ENCODE measurements around the gene SERINC5.

Gene SERINC5

DNA sequence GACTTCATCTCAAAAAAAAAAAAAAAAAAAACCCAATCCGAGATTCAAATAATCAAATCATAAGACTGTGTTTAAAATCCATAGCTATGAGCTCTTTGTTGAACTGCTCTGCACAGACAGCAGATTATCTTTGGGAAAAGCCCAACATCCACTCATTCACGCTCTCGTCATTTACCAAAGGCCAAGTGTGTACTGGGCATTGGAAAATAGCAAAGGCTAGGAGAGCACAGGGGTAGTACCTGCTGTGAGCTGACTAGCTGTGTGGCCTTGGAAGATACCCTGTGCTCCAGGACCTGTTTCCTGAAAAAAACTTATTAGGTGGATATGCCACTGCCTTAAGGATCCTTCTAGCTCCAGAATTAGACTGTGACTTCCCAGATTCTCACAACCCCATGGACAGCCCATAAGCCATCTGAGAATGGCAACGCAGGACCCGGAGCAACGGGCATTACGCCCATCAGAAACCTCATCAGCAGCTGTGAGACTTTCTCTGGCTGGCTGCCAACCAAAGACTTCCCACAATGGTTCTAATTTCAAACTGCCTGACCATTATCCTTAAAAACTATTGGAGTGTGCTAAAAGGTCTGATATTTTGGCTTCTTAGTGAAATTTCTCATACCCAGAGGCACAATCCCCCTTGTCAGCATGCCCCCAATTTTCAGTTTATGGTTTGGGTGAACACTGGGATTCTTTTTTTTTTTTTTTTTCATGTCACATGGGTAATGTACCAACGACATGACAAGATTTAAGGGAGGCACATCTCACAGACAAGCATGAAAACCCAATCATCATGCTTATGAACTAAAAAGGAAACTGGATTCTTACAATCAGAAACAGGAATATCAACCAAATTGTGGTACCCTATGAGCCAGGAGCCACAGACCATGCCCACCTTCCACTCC is 16.8 kb downstream of the SERINC5 start:
- H3K9me3 ChIP-seq (ENCODE audit: control insufficient read depth in 1 of 2, low read length in 2 of 2) = peaks cover 0 to 2% of the 10 kb centered on the region in 2 donors
- no peak overlapping the region for H3K4me3 ChIP-seq (ENCODE audit: low read depth in 1 of 2, low read length in 2 of 2)
- peaks cover 0 to 20% of the 10 kb centered on the region in 2 donors for H3K4me1 ChIP-seq (ENCODE audit: control insufficient read depth in 1 of 2, insufficient read depth in 2 of 2, low read length in 2 of 2)
- H3K27me3 ChIP-seq (ENCODE audit: low read depth, low read length) = no peaks in the 10 kb centered on the region
- no peak overlapping the region for H3K27ac ChIP-seq (ENCODE audit: low read length)
- no peaks in the 10 kb centered on the region for H3K36me3 ChIP-seq (ENCODE audit: control insufficient read depth in 1 of 2, insufficient read depth in 2 of 2, low read length in 2 of 2)

DNA sequence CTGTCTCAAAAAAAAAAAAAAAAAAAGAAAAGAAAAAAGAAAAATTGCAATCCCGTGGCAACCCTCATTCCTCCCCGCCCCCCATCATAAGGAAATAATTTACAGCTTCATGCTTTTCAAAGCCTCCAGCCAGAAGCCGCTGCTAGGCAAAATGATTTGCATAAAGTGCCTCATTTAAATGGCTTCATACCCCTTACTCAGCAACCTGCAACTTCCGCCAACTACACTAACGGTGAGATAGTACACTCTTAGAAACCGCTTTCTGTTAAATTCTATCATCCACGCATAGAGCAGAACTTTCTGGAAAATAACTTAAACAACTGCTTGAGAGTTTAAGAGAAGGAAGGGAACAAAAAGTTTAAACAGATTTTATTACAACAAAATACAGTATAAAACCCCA is 17.8 kb downstream of the SERINC5 start:
- Histone ChIP-seq H3K36me3 (ENCODE audit: control insufficient read depth in 1 of 2, insufficient read depth in 2 of 2, low read length in 2 of 2) (no peaks in the 10 kb centered on the region), H3K27ac (ENCODE audit: low read length) (no peak overlapping the region), H3K27me3 (ENCODE audit: low read depth, low read length) (no peaks in the 10 kb centered on the region), H3K9me3 (ENCODE audit: control insufficient read depth in 1 of 2, low read length in 2 of 2) (no peaks in the 10 kb centered on the region), H3K4me1 (ENCODE audit: control insufficient read depth in 1 of 2, insufficient read depth in 2 of 2, low read length in 2 of 2) (peaks cover 0 to 20% of the 10 kb centered on the region in 2 donors), H3K4me3 (ENCODE audit: low read depth in 1 of 2, low read length in 2 of 2) (no peak overlapping the region)

DNA sequence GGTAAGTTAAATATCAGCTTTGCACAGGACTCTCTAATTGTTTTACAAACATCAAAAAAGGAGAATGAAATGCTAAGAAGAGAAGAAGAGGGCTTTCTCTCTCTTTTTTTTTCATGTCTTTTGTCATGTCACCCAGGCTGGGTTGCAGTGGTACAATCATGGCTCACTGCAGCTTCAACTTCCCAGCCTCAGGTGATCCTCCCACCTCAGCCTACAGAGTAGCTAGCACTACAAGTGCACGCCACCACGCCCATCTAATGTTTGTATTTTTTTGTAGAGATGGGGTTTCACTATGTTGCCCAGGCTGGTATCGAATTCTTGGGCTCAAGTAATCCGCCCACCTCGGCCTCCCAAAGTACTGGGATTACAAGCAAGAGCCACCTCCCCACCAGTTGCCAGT is 18.6 kb downstream of the SERINC5 start:
- Histone ChIP-seq H3K4me3 (ENCODE audit: low read depth in 1 of 2, low read length in 2 of 2) (no peak overlapping the region), H3K4me1 (ENCODE audit: control insufficient read depth in 1 of 2, insufficient read depth in 2 of 2, low read length in 2 of 2) (peaks cover 0 to 20% of the 10 kb centered on the region in 2 donors), H3K9me3 (ENCODE audit: control insufficient read depth in 1 of 2, low read length in 2 of 2) (no peaks in the 10 kb centered on the region), H3K27ac (ENCODE audit: low read length) (no peak overlapping the region), H3K27me3 (ENCODE audit: low read depth, low read length) (no peaks in the 10 kb centered on the region), H3K36me3 (ENCODE audit: control insufficient read depth in 1 of 2, insufficient read depth in 2 of 2, low read length in 2 of 2) (no peaks in the 10 kb centered on the region)

DNA sequence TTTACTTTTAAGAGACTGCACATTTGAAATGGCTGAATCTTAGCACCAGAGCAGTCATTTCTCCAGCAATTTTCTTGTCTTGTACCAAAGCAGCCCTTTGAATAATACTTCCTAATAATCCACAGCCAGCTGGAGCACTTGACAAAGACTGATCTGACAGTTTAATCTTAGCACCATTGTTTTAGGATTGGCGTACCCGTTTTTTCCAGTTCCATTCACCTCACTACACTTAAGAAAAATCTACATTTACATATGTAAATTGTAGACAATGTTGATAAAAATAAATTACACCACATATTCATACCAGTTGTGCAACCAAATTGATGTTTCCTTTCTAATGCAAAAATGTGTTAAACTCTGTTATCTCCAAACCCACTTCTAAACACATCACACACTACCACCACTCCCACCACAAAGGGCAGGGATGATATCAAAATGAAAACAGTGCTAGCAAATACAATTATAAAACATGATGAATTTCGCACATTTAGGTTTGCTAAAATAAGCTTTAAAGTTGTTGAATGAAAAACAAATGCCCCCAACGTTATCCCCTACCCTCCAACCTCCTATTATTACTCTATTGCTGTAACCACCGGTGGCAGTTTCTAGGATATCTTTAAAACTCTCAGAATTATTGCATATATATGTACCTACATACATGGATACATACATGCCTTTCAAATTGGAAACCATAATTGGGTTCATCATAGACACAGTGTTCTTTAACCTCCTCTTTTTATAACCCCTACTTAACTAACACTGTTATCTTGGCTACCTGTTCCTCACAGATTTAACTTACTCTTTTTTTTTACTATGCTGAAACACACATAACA is 21.5 kb downstream of the SERINC5 start:
- H3K9me3 ChIP-seq (ENCODE audit: control insufficient read depth in 1 of 2, low read length in 2 of 2) = no peaks in the 10 kb centered on the region

DNA sequence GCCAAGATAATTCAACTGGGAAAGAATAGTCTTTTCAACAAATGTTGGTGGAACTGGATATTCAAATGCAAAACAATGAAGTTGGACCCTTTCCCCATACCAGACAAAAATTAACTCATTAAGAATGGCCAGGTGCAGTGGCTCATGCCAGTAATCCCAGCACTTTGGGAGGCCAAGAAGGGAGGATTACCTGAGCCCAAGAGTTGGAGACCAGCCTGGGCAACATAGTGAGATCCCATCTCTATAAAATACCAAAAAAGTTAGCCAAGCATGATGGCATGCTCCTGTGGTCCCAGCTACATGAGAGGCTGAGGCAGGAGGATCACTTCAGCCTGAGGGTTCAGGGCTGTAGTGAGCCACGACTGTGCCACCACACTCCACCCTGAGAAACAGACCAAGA is 24.2 kb downstream of the SERINC5 start:
- H3K4me3 ChIP-seq (ENCODE audit: low read depth in 1 of 2, low read length in 2 of 2) = no peak overlapping the region
- no peaks in the 10 kb centered on the region for H3K27me3 ChIP-seq (ENCODE audit: low read depth, low read length)
- no peaks in the 10 kb centered on the region for H3K9me3 ChIP-seq (ENCODE audit: control insufficient read depth in 1 of 2, low read length in 2 of 2)
- no peak overlapping the region for H3K27ac ChIP-seq (ENCODE audit: low read length)
- H3K36me3 ChIP-seq (ENCODE audit: control insufficient read depth in 1 of 2, insufficient read depth in 2 of 2, low read length in 2 of 2) = no peaks in the 10 kb centered on the region
- H3K4me1 ChIP-seq (ENCODE audit: control insufficient read depth in 1 of 2, insufficient read depth in 2 of 2, low read length in 2 of 2) = peaks cover 0 to 12% of the 10 kb centered on the region in 2 donors

More for the DNA sequence above, 21.5 kb downstream of the SERINC5 start:
- Histone ChIP-seq H3K4me3 (ENCODE audit: low read depth in 1 of 2, low read length in 2 of 2) (no peak overlapping the region), H3K4me1 (ENCODE audit: control insufficient read depth in 1 of 2, insufficient read depth in 2 of 2, low read length in 2 of 2) (peaks cover 0 to 23% of the 10 kb centered on the region in 2 donors), H3K27me3 (ENCODE audit: low read depth, low read length) (no peaks in the 10 kb centered on the region), H3K27ac (ENCODE audit: low read length) (no peak overlapping the region), H3K36me3 (ENCODE audit: control insufficient read depth in 1 of 2, insufficient read depth in 2 of 2, low read length in 2 of 2) (no peaks in the 10 kb centered on the region)

DNA sequence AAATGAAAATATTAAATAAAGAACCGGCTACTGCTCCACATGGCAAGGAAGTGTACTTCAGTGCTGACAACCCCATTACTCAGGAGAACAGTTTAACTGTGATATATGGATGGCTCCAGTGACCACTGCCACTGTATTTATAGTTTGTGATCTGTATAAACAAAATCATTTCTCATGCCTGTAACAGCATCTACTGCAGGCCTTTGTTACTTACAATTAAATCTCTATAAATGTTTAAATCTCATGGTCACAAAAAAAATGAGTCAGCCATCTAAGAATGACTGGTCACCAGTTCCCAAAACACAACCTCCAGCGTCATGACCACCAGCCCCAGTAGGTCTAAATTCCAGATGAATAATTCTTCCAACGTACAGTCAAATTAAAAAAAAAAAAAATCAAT is 24.6 kb downstream of the SERINC5 start:
- H3K4me1 ChIP-seq (ENCODE audit: control insufficient read depth in 1 of 2, insufficient read depth in 2 of 2, low read length in 2 of 2) = peaks cover 0 to 12% of the 10 kb centered on the region in 2 donors

DNA sequence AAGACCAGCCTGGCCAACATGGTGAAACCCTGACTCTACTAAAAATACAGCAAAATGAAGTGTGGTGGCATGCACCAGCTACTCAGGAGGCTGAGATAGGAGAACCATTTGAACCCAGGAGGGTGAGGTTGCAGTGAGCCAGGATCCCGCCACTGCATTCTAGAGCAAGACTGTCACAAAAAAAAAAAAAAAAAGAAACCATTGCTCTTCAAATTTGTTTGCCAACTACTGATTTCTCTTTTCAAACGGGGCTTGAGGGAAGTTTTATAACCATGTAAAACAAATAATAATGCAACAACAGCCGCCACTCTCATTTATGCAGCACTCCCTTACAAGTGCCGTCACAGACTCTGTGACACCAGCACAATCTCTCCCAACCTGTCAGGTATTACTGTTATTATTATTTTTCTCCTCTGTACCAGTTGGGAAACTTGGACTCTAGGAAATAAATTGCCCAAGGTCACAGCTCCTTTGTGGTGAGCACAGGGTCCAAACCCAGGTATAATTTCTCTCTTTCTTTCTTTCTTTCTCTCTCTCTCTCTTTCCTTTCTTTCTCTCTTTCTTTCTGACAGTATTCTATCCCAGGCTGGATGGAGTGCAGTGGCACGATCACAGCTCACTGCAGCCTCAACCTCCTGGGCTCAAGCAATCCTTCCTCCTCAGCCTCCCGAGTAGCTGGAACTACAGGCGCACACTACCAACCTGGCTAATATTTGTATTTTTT is 25.4 kb downstream of the SERINC5 start:
- Histone ChIP-seq H3K27me3 (ENCODE audit: low read depth, low read length) (no peaks in the 10 kb centered on the region), H3K27ac (ENCODE audit: low read length) (no peak overlapping the region), H3K4me1 (ENCODE audit: control insufficient read depth in 1 of 2, insufficient read depth in 2 of 2, low read length in 2 of 2) (peaks cover 0 to 12% of the 10 kb centered on the region in 2 donors)

More for the DNA sequence above, 24.6 kb downstream of the SERINC5 start:
- no peaks in the 10 kb centered on the region for H3K36me3 ChIP-seq (ENCODE audit: control insufficient read depth in 1 of 2, insufficient read depth in 2 of 2, low read length in 2 of 2)
- H3K4me3 ChIP-seq (ENCODE audit: low read depth in 1 of 2, low read length in 2 of 2) = no peak overlapping the region
- no peaks in the 10 kb centered on the region for H3K27me3 ChIP-seq (ENCODE audit: low read depth, low read length)
- H3K9me3 ChIP-seq (ENCODE audit: control insufficient read depth in 1 of 2, low read length in 2 of 2) = no peaks in the 10 kb centered on the region
- no peak overlapping the region for H3K27ac ChIP-seq (ENCODE audit: low read length)

DNA sequence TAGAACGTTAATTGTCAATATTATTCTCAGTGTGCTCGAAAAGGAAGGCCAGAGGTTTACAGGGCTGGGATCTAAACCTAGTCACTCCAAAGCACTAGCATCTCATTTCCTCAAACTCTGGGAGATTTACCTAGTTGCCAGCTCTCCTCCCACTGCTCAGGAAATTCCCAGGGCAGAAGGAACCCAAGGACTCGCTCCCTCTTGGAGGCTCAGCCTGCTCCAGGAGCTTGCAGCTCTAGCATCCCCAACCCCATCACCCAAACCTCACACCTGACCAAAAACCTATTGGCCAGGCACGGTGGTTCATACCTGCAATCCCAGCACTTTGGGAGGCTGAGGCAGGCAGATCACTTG is 26.0 kb downstream of the SERINC5 start:
- Histone ChIP-seq H3K4me1 (ENCODE audit: control insufficient read depth in 1 of 2, insufficient read depth in 2 of 2, low read length in 2 of 2) (peaks cover 0 to 12% of the 10 kb centered on the region in 2 donors), H3K27me3 (ENCODE audit: low read depth, low read length) (no peaks in the 10 kb centered on the region), H3K27ac (ENCODE audit: low read length) (no peak overlapping the region), H3K36me3 (ENCODE audit: control insufficient read depth in 1 of 2, insufficient read depth in 2 of 2, low read length in 2 of 2) (no peaks in the 10 kb centered on the region), H3K9me3 (ENCODE audit: control insufficient read depth in 1 of 2, low read length in 2 of 2) (no peaks in the 10 kb centered on the region), H3K4me3 (ENCODE audit: low read depth in 1 of 2, low read length in 2 of 2) (no peak overlapping the region)

More for the DNA sequence above, 25.4 kb downstream of the SERINC5 start:
- no peaks in the 10 kb centered on the region for H3K36me3 ChIP-seq (ENCODE audit: control insufficient read depth in 1 of 2, insufficient read depth in 2 of 2, low read length in 2 of 2)
- H3K9me3 ChIP-seq (ENCODE audit: control insufficient read depth in 1 of 2, low read length in 2 of 2) = no peaks in the 10 kb centered on the region
- no peak overlapping the region for H3K4me3 ChIP-seq (ENCODE audit: low read depth in 1 of 2, low read length in 2 of 2)

DNA sequence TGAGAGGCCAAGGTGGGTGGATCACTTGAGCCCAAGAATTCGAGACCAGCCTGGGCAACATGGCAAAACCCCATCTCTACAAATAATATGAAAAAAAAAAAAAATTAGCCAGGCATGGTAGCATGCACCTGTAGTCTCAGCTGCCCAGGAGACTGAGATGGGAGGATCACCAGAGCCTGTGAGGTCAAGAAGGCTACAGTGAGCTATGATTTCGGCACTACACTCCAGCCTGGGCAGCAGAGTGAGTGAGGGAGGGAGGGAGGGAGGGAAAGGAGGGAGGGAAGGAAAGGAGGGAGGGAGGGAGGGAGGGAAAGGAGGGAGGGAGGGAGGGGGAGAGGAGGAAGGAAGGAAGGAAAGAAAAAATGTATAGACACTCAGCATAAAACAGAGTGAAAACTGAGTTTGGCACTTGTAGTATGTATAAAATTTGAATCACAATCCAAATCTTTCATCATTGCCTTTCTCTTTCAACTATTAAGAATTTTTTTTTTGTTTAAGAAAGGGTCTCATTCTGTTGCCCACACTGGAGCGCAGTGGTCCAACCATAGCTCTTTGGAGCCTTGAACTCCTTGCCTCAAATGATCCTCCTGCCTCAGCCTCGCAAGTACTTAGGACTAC is 27.8 kb downstream of the SERINC5 start:
- Histone ChIP-seq H3K4me3 (ENCODE audit: low read depth in 1 of 2, low read length in 2 of 2) (no peak overlapping the region), H3K27ac (ENCODE audit: low read length) (no peak overlapping the region)

DNA sequence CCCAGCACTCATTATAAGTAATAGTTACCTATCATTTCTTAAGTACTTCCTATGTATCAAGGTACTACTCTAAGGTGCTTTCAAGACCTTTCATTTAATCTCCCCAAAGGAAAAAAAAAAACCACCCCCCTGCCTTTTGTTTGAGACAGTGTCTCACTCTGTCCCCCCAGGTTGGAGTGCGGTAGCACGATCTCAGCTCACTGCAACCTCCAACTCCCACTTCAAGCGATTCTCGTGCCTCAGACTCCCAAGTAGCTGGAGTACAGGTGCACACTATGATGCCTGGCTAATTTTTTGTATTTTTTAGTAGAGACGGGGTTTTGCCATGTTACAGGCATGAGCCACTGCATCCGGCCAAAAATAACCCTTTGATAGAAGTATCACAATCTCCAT is 29.9 kb downstream of the SERINC5 start:
- Histone ChIP-seq H3K27me3 (ENCODE audit: low read depth, low read length) (no peaks in the 10 kb centered on the region), H3K4me3 (ENCODE audit: low read depth in 1 of 2, low read length in 2 of 2) (no peak overlapping the region), H3K27ac (ENCODE audit: low read length) (no peak overlapping the region), H3K36me3 (ENCODE audit: control insufficient read depth in 1 of 2, insufficient read depth in 2 of 2, low read length in 2 of 2) (no peaks in the 10 kb centered on the region), H3K9me3 (ENCODE audit: control insufficient read depth in 1 of 2, low read length in 2 of 2) (no peaks in the 10 kb centered on the region), H3K4me1 (ENCODE audit: control insufficient read depth in 1 of 2, insufficient read depth in 2 of 2, low read length in 2 of 2) (peaks cover 0 to 6% of the 10 kb centered on the region in 2 donors)

More for the DNA sequence above, 27.8 kb downstream of the SERINC5 start:
- Histone ChIP-seq H3K36me3 (ENCODE audit: control insufficient read depth in 1 of 2, insufficient read depth in 2 of 2, low read length in 2 of 2) (no peaks in the 10 kb centered on the region), H3K4me1 (ENCODE audit: control insufficient read depth in 1 of 2, insufficient read depth in 2 of 2, low read length in 2 of 2) (peaks cover 0 to 12% of the 10 kb centered on the region in 2 donors), H3K9me3 (ENCODE audit: control insufficient read depth in 1 of 2, low read length in 2 of 2) (no peaks in the 10 kb centered on the region), H3K27me3 (ENCODE audit: low read depth, low read length) (no peaks in the 10 kb centered on the region)
